SIG-M5 (cell line): Measurements from ENCODE around the gene SEMA7A.
A peak's percentile ranks its signal among the peaks of the same experiment; 100 is the strongest.

Experiments used
- DNase-seq: peaks from one replicate; lab custom pipeline; 2025; lab: John Stamatoyannopoulos, UW

The SEMA7A gene

GRCh38 chr15:74387141-74387541 is 46.6 kb downstream of the SEMA7A start:
- no peak for DNase-seq

GRCh38 chr15:74386496-74387140 is 47.1 kb downstream of the SEMA7A start:
- no peak for DNase-seq

GRCh38 chr15:74385733-74386132 is 48.0 kb downstream of the SEMA7A start:
- no peak for DNase-seq

- DNase-seq = no peak
Measured at GRCh38 chr15:74384881-74385643, 48.7 kb downstream of the SEMA7A start.

GRCh38 chr15:74384566-74384880 is 49.2 kb downstream of the SEMA7A start:
- DNase-seq = no peak

GRCh38 chr15:74383695-74384565 is 49.8 kb downstream of the SEMA7A start:
- no peak for DNase-seq

- DNase-seq = no peak
Measured at GRCh38 chr15:74383286-74383685, 50.5 kb downstream of the SEMA7A start.

GRCh38 chr15:74382004-74382816 is 51.5 kb downstream of the SEMA7A start:
- no peak for DNase-seq

GRCh38 chr15:74381481-74381880 is 52.3 kb downstream of the SEMA7A start:
- no peak for DNase-seq

- DNase-seq = no peak
Measured at GRCh38 chr15:74381190-74381453, 52.6 kb downstream of the SEMA7A start.

- no peak for DNase-seq
Measured at GRCh38 chr15:74380361-74381189, 53.2 kb downstream of the SEMA7A start.

GRCh38 chr15:74378848-74379247 is 54.9 kb downstream of the SEMA7A start:
- no peak for DNase-seq

- DNase-seq = no peak
Measured at GRCh38 chr15:74377831-74378766, 55.7 kb downstream of the SEMA7A start.

GRCh38 chr15:74376825-74377581 is 56.8 kb downstream of the SEMA7A start:
- no peak for DNase-seq

GRCh38 chr15:74376226-74376625 is 57.5 kb downstream of the SEMA7A start:
- DNase-seq = no peak

GRCh38 chr15:74375303-74375693 is 58.5 kb downstream of the SEMA7A start:
- no peak for DNase-seq

GRCh38 chr15:74374648-74375302 is 59.0 kb downstream of the SEMA7A start:
- no peak for DNase-seq

- peak; percentile 15 for DNase-seq
Measured at GRCh38 chr15:74373731-74374647, 59.8 kb downstream of the SEMA7A start.
